GM12878 (cell line): ENCODE results near the gene CAB39.

ENCODE experiments used
- ASH2L ChIP-seq: fragments of 300-600, 200-600 bp; sonication (generic); IDR thresholded peaks from 2 replicates; pipeline ENCODE4 v1.6.1; 2017; ENCODE audit warnings: low read depth, mild to moderate bottlenecking, borderline replicate concordance
- ATF7 ChIP-seq: fragments of 450-650 bp; IDR thresholded peaks from 2 replicates; pipeline ENCODE4 v1.6.1; 2016; ENCODE audit warnings: low read depth, mild to moderate bottlenecking
- CTCF ChIP-seq, 3 experiments: IDR thresholded peaks in 2 of 3; conservative IDR thresholded peaks in 1 of 3; 2 replicates each; pipeline ENCODE4 v1.5.1; 2011; ENCODE audit warnings: low read depth in 3 of 3, low read length in 3 of 3, mild to moderate bottlenecking in 3 of 3, control low read depth in 2 of 3, moderate library complexity in 2 of 3, inconsistent platforms in 1 of 3, mixed read lengths in 1 of 3; ENCODE audit not compliant: control insufficient read depth in 2 of 3, insufficient read depth in 1 of 3; ENCODE audit errors: extremely low read depth in 1 of 3
- LARP7 ChIP-seq: fragments of 450-650 bp; IDR thresholded peaks from 2 replicates; pipeline ENCODE4 v1.6.1; 2017; ENCODE audit warnings: mild to moderate bottlenecking
- POLR2AphosphoS5 ChIP-seq: IDR thresholded peaks from 2 replicates; pipeline ENCODE4 v1.6.1; 2011; ENCODE audit warnings: mild to moderate bottlenecking, low read length, inconsistent platforms
- RBBP5 ChIP-seq: fragments of 200-600 bp; sonication (generic); conservative IDR thresholded peaks from 2 replicates; pipeline ENCODE4 v1.6.1; 2016
- ZNF274 ChIP-seq: IDR thresholded peaks from one replicate; pipeline ENCODE4 v1.8.0; 2011; ENCODE audit not compliant: insufficient read length, insufficient read depth
- ZNF384 ChIP-seq: IDR thresholded peaks from 2 replicates; pipeline ENCODE4 v1.6.1; 2012; ENCODE audit warnings: low read depth, mild to moderate bottlenecking, low read length, improper control_type of control experiment, borderline replicate concordance
- ZZZ3 ChIP-seq: IDR thresholded peaks from 2 replicates; pipeline ENCODE4 v1.6.1; 2011; ENCODE audit warnings: low read depth; ENCODE audit not compliant: control insufficient read depth, insufficient read length
- TF ChIP-seq, protein P1 (sequence below): fragments of 450-650 bp; IDR thresholded peaks from 2 replicates; pipeline ENCODE4 v1.6.1; 2017; ENCODE audit warnings: antibody characterized with exemption, mild to moderate bottlenecking, moderate library complexity

- TF ChIP-seq, protein P1, sequence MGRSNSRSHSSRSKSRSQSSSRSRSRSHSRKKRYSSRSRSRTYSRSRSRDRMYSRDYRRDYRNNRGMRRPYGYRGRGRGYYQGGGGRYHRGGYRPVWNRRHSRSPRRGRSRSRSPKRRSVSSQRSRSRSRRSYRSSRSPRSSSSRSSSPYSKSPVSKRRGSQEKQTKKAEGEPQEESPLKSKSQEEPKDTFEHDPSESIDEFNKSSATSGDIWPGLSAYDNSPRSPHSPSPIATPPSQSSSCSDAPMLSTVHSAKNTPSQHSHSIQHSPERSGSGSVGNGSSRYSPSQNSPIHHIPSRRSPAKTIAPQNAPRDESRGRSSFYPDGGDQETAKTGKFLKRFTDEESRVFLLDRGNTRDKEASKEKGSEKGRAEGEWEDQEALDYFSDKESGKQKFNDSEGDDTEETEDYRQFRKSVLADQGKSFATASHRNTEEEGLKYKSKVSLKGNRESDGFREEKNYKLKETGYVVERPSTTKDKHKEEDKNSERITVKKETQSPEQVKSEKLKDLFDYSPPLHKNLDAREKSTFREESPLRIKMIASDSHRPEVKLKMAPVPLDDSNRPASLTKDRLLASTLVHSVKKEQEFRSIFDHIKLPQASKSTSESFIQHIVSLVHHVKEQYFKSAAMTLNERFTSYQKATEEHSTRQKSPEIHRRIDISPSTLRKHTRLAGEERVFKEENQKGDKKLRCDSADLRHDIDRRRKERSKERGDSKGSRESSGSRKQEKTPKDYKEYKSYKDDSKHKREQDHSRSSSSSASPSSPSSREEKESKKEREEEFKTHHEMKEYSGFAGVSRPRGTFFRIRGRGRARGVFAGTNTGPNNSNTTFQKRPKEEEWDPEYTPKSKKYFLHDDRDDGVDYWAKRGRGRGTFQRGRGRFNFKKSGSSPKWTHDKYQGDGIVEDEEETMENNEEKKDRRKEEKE, result no peak
- TF ChIP-seq ZNF384 (no peak), CTCF (IDR thresholded peaks at IDR 0.05 in 2 of 3, conservative IDR thresholded peaks at IDR 0.05 in 1 of 3; ENCODE audit: control insufficient read depth in 2 of 3, extremely low read depth in 1 of 3, insufficient read depth in 1 of 3, low read depth in 3 of 3, low read length in 3 of 3) (no peak), ZZZ3 (no peak), RBBP5 (no peak), POLR2AphosphoS5 (no peak), ZNF274 (no peak), ATF7 (no peak), LARP7 (no peak), ASH2L (no peak)
Observed at GRCh38 chr2:230816735-230817134, 104.1 kb downstream of the CAB39 start.
